ENCODE data around the gene TRAPPC1.

GRCh38 chr17:7932949-7933348, 1.2 kb upstream of the TRAPPC1 start:
- no peak for TF ChIP-seq CTCF (IDR thresholded peaks at IDR 0.05)
- TF ChIP-seq EP300 (IDR thresholded peaks at IDR 0.05), result no peak
- TF ChIP-seq POLR2A (IDR thresholded peaks at IDR 0.05), result no peak

All from stomach (tissue), 4 donors.